Measurements from ENCODE around the gene SMIM33.
A peak's percentile ranks its signal among the peaks of the same experiment; 100 is the strongest.
"Not testable (repeated sequence)": the region's sequence is repeated elsewhere in the genome, so short reads cannot be mapped to it uniquely, and the experiment has no call there.

The SMIM33 gene

DNA sequence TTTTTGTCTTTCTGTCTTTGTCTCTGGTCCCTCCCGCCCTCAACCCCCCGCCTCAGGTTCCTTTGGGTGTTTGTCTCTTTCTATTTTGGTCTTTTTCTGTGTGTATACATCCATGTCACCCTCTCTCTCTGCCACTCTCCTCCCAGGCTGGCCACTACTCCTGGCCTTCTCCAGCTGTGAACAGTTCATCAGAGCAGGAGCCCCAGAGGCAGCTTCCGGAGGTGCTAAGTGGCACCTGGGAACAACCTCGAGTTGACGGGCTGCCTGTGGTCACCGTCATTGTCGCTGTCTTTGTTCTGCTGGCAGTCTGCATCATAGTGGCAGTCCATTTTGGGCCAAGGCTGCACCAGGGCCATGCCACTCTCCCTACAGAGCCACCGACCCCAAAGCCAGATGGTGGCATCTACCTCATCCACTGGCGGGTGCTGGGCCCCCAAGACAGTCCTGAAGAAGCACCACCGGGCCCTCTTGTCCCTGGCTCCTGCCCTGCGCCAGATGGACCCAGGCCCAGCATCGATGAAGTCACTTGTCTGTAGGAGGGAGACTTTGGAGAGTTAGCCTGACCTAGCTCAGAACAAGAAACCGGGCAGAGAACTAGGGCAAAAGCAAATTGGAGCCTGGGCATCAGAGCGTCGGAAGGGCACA is 1.7 kb downstream of the SMIM33 start:
- TF ChIP-seq POLR2A (IDR thresholded peaks at IDR 0.05; ENCODE audit: extremely low read depth, insufficient read length): no peak
- TF ChIP-seq, protein P1, sequence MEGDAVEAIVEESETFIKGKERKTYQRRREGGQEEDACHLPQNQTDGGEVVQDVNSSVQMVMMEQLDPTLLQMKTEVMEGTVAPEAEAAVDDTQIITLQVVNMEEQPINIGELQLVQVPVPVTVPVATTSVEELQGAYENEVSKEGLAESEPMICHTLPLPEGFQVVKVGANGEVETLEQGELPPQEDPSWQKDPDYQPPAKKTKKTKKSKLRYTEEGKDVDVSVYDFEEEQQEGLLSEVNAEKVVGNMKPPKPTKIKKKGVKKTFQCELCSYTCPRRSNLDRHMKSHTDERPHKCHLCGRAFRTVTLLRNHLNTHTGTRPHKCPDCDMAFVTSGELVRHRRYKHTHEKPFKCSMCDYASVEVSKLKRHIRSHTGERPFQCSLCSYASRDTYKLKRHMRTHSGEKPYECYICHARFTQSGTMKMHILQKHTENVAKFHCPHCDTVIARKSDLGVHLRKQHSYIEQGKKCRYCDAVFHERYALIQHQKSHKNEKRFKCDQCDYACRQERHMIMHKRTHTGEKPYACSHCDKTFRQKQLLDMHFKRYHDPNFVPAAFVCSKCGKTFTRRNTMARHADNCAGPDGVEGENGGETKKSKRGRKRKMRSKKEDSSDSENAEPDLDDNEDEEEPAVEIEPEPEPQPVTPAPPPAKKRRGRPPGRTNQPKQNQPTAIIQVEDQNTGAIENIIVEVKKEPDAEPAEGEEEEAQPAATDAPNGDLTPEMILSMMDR (IDR thresholded peaks at IDR 0.05; ENCODE audit: low read depth, low read length): no peak
- TF ChIP-seq, protein P2, sequence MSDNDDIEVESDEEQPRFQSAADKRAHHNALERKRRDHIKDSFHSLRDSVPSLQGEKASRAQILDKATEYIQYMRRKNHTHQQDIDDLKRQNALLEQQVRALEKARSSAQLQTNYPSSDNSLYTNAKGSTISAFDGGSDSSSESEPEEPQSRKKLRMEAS (IDR thresholded peaks at IDR 0.05; ENCODE audit: low read depth, low read length): no peak
- no peak for TF ChIP-seq MYC (IDR thresholded peaks at IDR 0.05; ENCODE audit: low read depth, low read length)
- no peak overlapping the region for H3K4me3 ChIP-seq (ENCODE audit: low read depth, low read length)
- no peak for DNase-seq (ENCODE audit: low read depth)

DNA sequence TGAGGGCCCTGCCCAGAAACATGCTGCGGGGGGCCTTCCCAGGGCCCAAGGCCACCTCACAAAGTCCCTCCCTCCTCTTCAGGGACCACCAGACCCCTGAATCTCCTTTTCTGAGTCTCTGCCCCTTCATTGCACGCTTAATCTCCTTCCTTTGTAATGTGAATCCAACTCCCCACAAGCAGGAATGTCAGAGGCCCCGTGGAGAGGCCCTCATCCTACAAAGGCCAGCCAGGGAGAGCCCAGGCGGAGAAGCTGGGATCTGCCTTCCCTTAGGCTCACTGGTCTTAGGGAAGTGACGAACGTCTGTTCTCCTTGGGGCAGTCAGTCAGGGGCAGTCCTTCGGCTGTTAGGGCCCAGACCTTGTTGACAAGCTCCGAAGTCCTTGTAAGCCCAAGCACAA is 2.3 kb downstream of the SMIM33 start:
- no peak overlapping the region for H3K4me3 ChIP-seq (ENCODE audit: low read depth, low read length)
- TF ChIP-seq, protein P1 (IDR thresholded peaks at IDR 0.05; ENCODE audit: low read depth, low read length): no peak
- TF ChIP-seq MYC (IDR thresholded peaks at IDR 0.05; ENCODE audit: low read depth, low read length) (no peak), POLR2A (IDR thresholded peaks at IDR 0.05; ENCODE audit: extremely low read depth, insufficient read length) (no peak)
- TF ChIP-seq, protein P2 (IDR thresholded peaks at IDR 0.05; ENCODE audit: low read depth, low read length): no peak
- DNase-seq (ENCODE audit: low read depth): no peak

DNA sequence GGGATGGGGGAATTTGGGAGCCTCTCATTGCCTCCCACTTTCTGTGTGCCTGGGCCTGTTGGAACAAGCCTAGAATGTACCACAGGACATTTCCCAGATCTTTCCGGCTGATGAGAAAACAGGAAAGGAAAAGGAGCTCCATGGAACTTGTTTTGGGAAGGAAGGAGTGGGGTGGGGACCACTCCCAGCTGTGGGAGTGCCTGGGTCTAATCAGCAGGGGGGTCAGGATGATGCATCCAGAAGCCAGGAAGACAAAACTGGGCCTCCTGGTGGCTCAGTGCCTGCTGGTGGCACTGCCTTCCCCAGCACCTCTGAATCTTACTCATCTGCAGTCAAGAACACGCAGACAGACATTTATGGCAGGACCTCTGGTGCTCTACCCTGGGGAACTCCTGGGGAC is 2.8 kb downstream of the SMIM33 start:
- peak; percentile 61 for DNase-seq (ENCODE audit: low read depth)
- no peak overlapping the region for H3K4me3 ChIP-seq (ENCODE audit: low read depth, low read length)
- TF ChIP-seq POLR2A (IDR thresholded peaks at IDR 0.05; ENCODE audit: extremely low read depth, insufficient read length) (no peak), MYC (IDR thresholded peaks at IDR 0.05; ENCODE audit: low read depth, low read length) (no peak)
- TF ChIP-seq, protein P1 (IDR thresholded peaks at IDR 0.05; ENCODE audit: low read depth, low read length): no peak
- TF ChIP-seq, protein P2 (IDR thresholded peaks at IDR 0.05; ENCODE audit: low read depth, low read length): no peak

DNA sequence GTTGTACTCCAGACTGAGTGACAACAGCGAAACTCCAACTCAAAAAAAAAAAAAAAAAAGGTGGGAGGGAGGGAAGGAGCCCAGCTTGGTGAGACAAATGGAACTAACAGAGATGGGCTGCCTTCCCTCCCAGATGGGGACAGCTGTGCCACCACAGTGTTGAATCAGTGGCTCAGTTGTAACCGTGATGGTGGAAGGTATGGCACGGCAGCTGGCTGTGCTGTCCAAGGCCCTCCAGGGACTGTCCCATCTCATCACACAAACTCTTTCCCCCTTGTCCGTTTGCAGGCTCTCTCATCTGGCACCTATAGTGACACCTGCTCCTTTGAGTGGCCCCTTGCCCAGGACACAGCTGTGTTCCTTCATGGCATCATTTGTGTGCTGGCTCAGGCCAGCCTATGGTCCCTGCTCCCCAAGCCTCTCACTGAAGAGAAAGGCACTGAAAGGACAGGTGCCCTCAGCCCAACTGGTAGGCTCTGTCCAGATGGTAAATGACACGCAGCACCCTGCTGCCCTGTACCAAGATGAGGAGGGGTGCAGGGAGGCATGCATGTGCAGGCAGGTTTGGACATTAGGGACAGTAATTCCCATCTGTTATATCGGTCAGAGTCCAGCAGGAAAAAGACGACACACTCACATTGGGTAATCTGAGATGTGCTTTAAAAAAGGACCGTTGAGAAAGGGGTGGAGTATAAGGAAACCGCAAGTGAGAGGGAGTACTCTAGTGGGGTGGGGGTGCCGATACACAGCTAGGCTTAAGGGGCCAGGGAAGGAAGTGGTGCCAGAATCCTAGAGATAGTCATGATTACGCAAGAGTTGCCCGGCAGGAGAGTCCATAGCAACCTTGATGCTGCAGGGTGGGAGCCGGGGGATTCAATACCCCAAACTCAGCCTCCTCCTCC is 4.3 kb downstream of the SMIM33 start:
- DNase-seq (ENCODE audit: low read depth): peak; percentile 98
- H3K4me3 ChIP-seq (ENCODE audit: low read depth, low read length): peak overlapping the region; percentile 27
- peak; percentile 11 for TF ChIP-seq POLR2A (IDR thresholded peaks at IDR 0.05; ENCODE audit: extremely low read depth, insufficient read length)
- TF ChIP-seq MYC (IDR thresholded peaks at IDR 0.05; ENCODE audit: low read depth, low read length): no peak; the same call in 1 of the 2 replicates

DNA sequence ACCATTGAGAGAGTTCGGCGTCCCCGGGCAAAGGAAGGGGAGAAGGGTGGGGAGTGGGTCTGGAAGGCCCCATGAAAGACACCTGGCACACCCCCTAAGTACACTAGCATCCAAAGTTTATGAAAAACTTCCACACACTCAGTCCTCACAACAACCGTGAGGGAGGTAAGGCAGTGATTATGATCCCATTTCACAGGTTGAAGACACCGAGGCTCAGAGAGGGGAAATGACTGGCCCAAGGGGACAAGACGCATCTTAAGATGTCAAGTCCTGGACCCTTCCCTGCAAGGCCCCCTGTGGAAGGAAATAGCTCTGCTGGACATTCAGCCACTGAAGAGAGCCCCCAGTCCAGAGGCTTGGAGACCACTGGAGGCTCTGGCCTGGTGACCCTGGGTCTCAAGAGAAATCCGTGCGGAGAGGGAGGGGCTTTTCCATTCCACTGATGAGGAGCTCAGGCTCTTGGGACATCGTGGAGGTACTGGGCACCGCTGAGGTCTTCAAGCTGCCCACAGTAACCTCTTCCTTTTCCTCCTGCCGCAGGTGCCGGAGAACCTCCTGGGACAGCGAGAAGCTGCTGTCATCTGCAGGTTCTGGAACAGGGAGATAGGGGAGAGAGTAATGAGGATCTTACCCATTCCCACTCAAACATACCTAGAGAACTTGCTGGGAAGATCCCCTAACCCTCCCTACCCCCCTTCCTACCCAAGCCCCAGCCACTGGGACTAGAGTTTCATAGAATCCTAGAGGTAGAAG is 5.2 kb downstream of the SMIM33 start:
- no peak for TF ChIP-seq POLR2A (IDR thresholded peaks at IDR 0.05; ENCODE audit: extremely low read depth, insufficient read length)
- TF ChIP-seq, protein P2 (IDR thresholded peaks at IDR 0.05; ENCODE audit: low read depth, low read length): no peak
- TF ChIP-seq MYC (IDR thresholded peaks at IDR 0.05; ENCODE audit: low read depth, low read length): no peak
- TF ChIP-seq, protein P1 (IDR thresholded peaks at IDR 0.05; ENCODE audit: low read depth, low read length): no peak
- DNase-seq (ENCODE audit: low read depth): peak; percentile 38

DNA sequence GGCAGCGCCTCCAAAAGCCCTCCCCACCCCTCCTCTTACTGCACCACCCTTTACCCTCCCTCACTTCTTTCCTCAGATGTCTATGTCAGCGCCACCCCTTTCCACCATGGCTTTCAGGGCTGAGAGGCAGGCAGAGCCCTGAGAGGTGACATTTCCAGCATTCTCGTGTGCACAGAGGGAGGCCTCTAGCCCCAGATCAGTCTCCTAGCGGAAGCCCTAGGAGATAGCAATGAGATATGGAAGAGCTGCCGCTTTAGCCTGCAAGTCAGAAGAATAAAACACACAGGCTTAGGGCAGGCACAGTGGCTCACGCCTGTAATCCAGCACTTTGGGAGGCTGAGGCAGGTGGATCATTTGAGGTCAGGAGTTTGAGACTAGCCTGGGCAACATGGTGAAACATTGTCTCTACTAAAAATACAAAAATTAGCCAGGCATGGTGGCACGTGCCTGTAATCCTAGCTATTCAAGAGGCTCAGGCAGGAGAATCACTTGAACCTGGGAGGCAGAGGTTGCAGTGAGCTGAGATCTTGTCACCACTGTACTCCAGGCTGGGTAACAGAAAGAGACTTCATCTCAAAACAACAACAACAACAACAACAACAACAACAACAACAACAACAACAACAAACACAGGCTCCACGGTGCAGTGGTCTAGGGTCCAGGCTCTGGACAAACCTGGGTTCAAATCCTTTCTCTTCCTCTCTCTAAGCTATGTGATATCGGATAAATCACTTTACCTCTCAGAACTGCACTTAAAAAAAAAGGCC is 8.0 kb downstream of the SMIM33 start:
- DNase-seq (ENCODE audit: low read depth): not testable (repeated sequence)
- H3K4me3 ChIP-seq (ENCODE audit: low read depth, low read length): peak overlapping the region; percentile 21

More for the DNA sequence above, 5.2 kb downstream of the SMIM33 start:
- no peak overlapping the region for H3K4me3 ChIP-seq (ENCODE audit: low read depth, low read length)

DNA sequence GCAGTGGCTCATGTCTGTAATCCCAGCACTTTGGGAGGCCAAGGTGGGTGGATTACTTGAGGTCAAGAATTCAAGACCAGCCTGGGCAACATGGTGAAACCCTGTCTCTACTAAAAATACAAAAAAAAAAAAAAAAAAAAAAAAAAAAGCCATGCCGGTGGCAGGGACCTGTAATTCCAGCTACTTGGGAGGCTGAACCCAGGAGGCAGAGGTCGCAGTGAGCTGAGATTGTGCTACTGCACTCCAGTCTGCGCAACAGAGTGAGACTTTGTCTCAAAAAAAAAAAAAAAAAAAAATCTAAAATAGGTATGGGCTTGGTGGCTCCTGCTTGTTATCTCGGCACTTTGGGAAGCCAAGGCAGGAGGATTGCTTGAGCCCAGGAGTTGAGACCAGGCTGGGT is 8.9 kb downstream of the SMIM33 start:
- not testable (repeated sequence) for DNase-seq (ENCODE audit: low read depth); H3K4me3 ChIP-seq (ENCODE audit: low read depth, low read length)
